Astrocyte of the hippocampus (primary cell): Measurements from ENCODE around the gene TSPAN5.

Experiments
- DNase-seq: peaks from one replicate; pipeline ENCODE4 v3.0.0; 2011; ENCODE audit warnings: low read depth, low spot score

Gene TSPAN5

DNA sequence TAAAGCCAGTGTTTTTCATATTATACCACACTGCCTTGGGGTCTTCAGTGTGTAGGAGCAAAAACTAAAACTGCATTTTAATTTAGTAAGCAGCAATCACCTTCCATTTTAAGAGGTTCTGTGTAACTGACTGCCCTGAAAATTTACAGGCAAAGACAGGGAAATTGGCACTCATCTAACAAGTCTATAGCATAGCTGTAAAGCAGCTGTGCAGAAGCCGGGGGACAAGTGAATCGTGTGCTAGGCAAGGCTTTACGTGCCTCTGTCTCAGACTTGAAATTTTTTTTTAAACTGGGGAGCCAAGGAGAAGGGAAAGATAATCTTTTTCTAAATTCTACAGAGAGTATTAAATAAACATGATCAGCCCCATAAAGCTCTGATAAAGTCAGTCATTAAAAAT lies 39.7 kb downstream of the TSPAN5 start:
- DNase-seq, result no peak

- no peak for DNase-seq
Measured at GRCh38 chr4:98617358-98618047, 40.9 kb downstream of the TSPAN5 start.

DNA sequence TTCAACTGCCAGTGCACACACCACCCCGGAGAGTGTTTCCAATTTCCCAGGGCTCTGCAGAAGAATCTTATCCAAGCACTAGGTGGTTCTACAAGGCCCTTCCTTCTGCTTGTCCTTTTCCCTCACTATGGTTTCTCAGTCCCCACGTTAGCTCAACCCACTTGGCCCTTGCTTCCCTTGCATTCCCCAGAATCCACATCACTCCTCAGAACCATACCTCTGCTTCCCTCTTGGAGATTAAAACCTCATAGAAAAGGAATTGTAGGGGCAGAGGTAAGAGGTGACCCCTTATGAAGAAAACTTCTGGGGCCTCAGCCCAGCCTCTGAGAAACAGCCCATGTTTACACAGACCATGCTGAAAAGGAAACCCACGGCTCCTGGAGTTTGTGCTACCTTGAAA lies 42.4 kb downstream of the TSPAN5 start:
- no peak for DNase-seq

DNA sequence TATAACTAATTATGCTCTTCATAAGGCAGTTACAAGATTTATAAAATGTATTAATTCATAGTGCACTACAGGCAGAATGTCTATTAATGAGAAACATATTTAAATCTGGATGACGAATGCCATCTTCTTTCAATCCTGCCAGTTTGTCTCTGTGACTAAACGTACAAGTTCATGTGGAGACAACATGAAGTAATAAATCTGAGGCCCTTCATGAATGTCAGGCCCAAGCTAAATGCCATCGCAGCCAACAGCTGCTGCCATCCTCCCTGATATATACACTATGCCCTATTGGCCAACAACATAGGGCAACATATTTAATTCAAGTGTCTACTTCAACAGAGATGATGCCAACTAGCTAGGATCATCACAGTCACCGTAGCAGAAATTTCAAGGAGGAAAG lies 43.7 kb downstream of the TSPAN5 start:
- DNase-seq, result no peak

DNA sequence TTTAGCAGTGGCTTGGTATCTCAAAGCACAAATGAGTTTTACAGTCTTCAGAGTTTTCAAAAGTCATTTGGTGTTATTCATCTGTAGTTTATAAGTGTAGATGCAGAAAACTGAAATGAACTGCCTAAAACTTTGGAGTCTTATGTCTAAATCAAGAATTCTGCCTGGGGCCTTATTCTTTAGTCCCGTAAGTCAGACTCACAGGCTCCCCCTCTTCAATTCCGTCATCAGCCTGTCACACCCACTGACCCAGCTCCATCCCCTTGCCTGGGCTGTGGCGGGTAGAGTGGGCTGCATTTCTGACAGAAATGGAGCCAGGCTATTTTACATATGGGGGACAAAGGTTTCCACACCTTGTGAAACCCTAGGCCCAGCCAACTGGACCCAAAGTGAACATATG lies 44.3 kb downstream of the TSPAN5 start:
- DNase-seq, result no peak

DNA sequence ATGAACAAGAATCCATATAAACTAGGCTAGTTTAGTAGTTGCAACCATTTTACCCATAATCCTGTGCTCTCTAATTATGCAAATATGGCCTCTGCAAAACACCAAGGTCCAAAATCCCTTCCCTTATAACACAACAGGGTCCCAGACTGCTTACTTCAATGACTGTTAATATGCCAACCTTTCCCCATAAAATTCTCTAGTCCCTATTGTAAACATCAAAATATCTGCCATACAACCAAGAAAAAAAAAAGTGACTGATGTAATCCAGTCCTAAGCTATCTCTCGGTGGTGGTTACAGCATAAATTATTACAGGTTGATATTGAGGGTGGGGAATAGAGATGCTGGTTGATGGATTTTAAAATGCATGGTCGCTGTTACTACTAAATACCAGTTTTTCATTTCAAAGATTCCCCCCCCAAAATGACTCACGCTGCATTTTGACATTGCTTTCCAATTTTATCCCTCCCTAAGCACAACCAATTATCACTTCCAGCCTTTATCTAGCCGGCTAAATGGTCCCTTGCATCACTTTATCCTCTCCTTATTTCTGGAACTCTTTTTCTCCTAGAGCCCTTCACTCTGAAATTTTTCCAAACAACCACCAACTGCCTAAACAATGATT lies 44.8 kb downstream of the TSPAN5 start:
- DNase-seq, result no peak

- peak; percentile 52 for DNase-seq
Measured at GRCh38 chr4:98612318-98613250, 45.8 kb downstream of the TSPAN5 start.

DNA sequence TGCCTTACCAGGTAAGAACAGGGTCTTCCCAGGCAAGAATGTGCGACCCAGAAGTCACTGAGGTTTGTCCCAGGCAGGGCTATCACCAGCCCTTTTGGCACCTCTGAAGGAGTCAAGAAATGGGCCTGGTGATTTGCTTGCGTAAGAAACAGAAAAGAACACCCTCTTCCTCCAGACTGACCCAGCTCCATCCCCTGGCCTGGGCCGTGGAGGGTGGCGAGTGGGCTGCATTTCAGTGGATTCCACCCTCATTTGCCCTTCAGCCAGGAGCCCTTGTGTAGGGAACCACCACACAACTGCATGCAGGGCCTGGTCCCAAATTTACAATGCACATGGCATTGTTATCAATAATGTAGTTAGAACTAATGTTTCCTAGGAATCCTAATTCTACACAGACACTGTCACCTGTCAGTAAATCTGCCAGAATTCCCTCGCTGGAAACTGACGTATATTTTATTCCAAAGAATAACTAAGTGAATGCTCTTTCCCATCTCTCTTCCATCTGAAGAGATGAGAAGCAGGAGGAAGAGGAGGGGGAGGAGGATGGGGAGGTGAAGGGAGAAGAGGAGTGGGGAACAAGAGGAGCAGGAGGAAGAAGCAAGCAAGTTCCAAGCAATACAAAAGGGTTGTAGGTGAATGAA lies 46.6 kb downstream of the TSPAN5 start:
- no peak for DNase-seq

- no peak for DNase-seq
Measured at GRCh38 chr4:98610926-98611676, 47.3 kb downstream of the TSPAN5 start.

GRCh38 chr4:98610431-98610830 lies 48.0 kb downstream of the TSPAN5 start:
- DNase-seq, result no peak

DNA sequence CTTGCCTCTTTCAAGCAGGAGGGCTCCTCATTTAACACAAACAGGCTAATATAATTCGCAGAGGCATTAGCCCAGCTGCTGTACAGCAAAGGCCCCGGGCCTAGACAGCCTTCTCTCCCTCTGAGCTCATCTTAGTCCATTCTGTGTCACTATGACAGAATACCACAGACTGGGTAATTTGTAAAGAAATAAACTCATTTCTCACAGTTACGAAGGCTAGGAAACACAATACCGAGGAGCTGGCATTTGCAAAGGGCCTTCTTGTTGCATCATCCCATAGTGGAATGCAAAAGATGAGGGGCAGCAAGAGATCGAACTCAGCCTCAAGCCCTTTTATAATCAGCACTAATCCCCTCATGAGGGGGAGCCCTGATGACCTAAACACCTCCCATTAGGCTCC lies 48.5 kb downstream of the TSPAN5 start:
- no peak for DNase-seq

DNA sequence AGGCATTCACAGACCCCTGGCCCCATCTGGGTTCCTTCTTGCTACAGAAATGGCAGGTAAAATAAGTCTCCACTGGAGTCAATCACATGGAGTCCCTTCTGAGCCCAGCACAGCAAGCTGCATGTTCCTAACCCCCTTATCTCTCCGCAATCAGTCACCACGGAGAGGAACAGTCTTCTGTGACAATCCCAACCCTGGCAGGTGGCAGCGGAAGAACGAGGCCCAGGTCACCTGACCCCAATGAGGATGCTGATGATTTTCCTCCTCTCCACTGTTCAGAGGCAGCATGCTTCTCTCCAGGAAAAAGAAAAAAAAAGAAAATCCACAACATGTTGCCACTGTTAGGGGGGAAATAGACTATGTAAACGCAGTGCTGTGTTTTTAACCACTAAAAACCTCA lies 50.1 kb downstream of the TSPAN5 start:
- no peak for DNase-seq

- no peak for DNase-seq
Measured at GRCh38 chr4:98606894-98607293, 51.5 kb downstream of the TSPAN5 start.

- no peak for DNase-seq
Measured at GRCh38 chr4:98605216-98605615, 53.2 kb downstream of the TSPAN5 start.

DNA sequence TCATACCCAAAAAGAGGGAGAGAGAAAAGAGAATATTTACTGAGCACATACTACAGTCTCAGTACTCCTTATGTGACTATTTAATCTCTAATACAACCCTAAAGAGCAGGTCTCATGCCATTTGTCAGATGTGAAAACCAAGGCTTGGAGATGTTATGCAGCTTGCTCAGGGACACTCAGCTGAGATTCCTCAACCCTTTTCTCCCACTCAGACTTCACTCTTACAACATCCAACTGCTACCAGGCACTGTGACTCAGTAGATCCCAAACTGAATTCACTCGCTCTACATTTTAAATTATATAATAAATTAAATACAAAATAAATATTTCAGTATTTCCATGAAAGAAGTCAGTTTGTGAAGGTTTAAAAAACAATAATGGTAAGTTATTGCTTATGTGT lies 53.7 kb downstream of the TSPAN5 start:
- no peak for DNase-seq

DNA sequence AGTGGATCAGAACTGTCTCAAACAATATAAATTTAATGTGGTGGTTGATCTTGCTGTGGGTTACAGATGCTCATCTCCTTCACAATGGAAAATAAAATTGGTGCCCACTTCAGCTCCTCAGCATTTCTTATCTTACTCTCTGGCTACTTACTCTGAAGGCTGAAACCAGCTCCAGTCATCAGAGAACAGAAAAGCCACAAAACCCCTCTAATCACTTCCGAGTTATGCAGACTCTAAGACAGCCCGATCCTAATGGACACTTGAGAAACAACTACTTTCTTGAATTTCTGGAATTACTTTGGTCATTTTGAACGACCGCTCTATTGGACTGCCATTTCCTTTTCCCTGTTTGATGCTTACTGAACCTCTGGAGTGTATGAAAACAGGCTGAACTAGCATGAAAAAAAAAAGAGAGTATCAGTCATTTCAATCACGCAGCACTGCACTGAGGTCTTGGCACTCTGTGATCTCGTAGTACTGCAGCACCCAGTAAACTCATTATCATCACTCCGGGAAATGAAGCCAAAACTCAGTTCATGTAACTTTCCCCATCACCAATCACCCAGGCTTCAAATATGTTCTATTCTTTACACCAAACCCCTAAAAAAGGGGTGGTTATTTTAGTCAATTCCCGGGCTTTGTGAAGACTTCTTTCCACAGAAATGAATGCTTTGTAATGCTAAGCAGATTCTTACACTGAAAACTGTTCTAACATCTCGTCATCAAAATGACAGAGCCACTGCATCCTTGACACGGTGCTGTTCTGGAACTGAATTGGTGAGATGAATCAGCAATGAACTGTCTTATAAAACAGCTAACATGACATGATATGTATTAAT lies 54.5 kb downstream of the TSPAN5 start:
- DNase-seq, result peak; percentile 85

DNA sequence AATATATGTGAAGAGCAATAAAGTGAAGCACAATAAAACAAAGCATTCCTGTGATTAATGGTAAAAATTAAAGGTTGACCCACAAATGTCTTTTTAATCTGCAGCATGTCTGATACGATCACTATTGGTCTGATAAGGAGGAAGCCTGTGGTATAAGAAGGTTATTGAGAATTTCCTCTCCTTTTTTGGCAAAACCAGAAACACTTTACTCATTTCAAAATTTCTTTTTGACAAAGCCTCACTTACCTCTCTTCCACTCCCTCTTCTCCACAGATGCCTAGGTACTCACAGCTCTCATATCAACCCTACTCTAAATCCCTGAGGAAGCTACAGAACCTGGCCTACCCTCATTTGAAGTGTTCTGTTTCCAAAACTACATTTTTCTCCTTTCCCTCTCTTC lies 56.1 kb downstream of the TSPAN5 start:
- no peak for DNase-seq

DNA sequence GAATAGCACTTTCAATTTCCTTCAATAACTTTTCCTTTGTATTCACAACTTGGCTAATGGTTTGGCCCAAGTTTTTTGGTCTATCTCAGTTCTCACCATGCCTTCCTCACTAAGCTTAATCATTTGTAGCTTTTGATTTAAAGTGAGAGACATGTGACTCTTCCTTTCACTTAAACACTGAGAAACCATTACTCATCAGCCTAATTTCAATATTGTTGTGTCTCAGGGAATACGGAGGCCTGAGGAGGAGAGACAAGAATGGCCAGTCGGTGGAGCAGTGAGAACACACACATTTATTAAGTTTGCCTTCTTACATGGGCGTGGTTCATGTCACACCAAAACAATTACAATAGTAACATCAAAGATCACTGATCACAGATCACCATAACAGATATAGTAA lies 56.7 kb downstream of the TSPAN5 start:
- no peak for DNase-seq

DNA sequence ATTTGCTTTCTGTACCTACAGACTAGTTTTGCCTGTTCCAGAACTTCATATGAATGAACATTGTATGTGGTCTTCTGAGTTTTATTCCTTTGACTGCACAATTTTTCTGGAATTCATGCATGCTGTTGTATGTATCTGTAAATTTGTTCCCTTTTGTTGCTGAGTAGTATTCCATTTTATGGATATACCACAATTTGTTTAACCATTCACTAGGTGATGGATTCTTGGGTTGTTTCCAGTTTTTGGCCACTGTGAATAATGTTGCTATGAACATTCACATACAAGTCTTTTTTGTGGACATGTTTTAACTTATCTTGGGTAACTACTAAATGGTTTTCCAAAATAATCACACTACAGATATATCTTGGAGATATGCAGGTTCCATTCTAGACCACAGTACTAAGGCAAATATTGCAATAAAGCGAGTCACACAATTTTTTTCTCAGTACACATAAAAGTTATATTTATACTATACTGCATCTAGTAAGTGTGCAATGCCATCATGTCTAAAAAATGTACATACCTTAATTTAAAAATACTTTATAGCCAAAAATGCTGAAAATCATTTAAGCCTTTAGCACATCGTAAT lies 58.7 kb downstream of the TSPAN5 start:
- DNase-seq, result no peak

- peak; percentile 59 for DNase-seq
Measured at GRCh38 chr4:98586962-98587354, 71.5 kb downstream of the TSPAN5 start.
